Cardiac muscle cell (in vitro differentiated cells and primary cell): Measurements from ENCODE around the gene PODXL2. TPM values are rescaled to one million over a fixed set of nuclear protein-coding genes. Genes with fewer than 3 reads are reported as not detected.
"Not testable (repeated sequence)": the region's sequence is repeated elsewhere in the genome, so short reads cannot be mapped to it uniquely, and the experiment has no call there.

Experiments
- DNase-seq, 2 donors: peaks; one replicate each; pipeline versions ENCODE4 v3.0.0 to v3.0.0-alpha.2; 2010 to 2017; ENCODE audit warnings: low read depth in 1 of 2, low spot score in 1 of 2
- H3K27ac ChIP-seq: fragments of 200-600 bp; sonication (generic); 2 replicates; pipeline ENCODE4 v1.5.1; 2016
- H3K27me3 ChIP-seq: fragments of 200-600 bp; sonication (generic); 2 replicates; pipeline ENCODE4 v1.6.0; 2016; ENCODE audit warnings: control low read depth
- H3K36me3 ChIP-seq: fragments of 200-600 bp; sonication (generic); 2 replicates; pipeline ENCODE4 v1.5.1; 2016; ENCODE audit warnings: control low read depth
- H3K4me1 ChIP-seq: fragments of 200-600 bp; sonication (generic); 2 replicates; pipeline ENCODE4 v1.8.1; 2017; ENCODE audit warnings: low read depth, mild to moderate bottlenecking, mixed run types
- H3K4me3 ChIP-seq: fragments of 200-600 bp; sonication (generic); 2 replicates; pipeline ENCODE4 v1.5.1; 2016; ENCODE audit warnings: mild to moderate bottlenecking
- H3K9me3 ChIP-seq: fragments of 200-600 bp; sonication (generic); 2 replicates; pipeline ENCODE4 v1.5.1; 2017; ENCODE audit warnings: low read depth, mild to moderate bottlenecking, control low read depth
- polyA plus RNA-seq: library from polyadenylated mRNA; unstranded; fragments of >200 nt; fragmentation: Nextera tagmentation; extraction: Ambion mirVana; gene quantifications from 2 replicates; pipeline ENCODE4 v1.2.1, GENCODE V29; 2016
- total RNA-seq: library from RNA; depleted of rRNA; stranded (reverse); fragments of >200 nt; gene quantifications from 2 replicates; pipeline ENCODE4 v1.2.3, GENCODE V29; 2016
- TF ChIP-seq, protein P1 (sequence below): IDR thresholded peaks from 2 replicates; pipeline ENCODE4 v1.5.1; 2012; ENCODE audit warnings: low read depth, mild to moderate bottlenecking, low read length

Gene PODXL2
- total and polyA plus RNA-seq, 2 experiments from 2014 or later: 16.0 to 24.9 TPM

DNA sequence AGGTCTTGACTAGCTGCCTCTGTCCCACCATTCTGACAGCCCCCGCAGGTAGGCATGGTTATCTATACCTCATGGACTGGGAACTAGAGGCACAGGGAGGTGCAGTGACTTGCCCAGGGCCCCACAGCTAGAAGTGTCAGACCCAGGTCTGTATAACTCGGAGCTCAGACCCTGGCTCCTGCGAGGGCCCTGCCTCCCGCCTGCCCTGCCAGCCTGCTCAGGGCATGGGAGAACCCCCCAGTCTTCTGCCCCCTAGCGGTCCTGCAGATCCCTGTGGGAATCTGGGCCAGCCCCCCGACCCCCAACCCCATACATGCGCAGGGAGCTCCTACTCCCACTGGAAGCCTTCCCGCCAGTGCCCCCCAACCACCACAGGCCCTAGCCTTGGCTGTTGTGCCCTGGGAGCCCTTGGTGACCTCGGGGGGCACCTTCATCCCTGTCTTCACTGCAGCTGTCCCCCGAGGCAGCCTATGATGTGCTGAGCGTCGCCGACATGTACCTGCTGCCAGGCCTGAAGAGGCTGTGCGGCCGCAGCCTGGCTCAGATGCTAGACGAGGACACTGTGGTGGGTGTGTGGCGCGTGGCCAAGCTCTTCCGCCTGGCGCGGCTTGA is 50.7 kb downstream of the PODXL2 start:
- no peak overlapping the region for H3K4me3 ChIP-seq
- no peaks in the 10 kb centered on the region for H3K9me3 ChIP-seq
- H3K27ac ChIP-seq: no peak overlapping the region
- no peaks in the 10 kb centered on the region for H3K4me1 ChIP-seq
- no peak for DNase-seq
- TF ChIP-seq, protein P1, sequence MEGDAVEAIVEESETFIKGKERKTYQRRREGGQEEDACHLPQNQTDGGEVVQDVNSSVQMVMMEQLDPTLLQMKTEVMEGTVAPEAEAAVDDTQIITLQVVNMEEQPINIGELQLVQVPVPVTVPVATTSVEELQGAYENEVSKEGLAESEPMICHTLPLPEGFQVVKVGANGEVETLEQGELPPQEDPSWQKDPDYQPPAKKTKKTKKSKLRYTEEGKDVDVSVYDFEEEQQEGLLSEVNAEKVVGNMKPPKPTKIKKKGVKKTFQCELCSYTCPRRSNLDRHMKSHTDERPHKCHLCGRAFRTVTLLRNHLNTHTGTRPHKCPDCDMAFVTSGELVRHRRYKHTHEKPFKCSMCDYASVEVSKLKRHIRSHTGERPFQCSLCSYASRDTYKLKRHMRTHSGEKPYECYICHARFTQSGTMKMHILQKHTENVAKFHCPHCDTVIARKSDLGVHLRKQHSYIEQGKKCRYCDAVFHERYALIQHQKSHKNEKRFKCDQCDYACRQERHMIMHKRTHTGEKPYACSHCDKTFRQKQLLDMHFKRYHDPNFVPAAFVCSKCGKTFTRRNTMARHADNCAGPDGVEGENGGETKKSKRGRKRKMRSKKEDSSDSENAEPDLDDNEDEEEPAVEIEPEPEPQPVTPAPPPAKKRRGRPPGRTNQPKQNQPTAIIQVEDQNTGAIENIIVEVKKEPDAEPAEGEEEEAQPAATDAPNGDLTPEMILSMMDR: peak; percentile 13
- no peaks in the 10 kb centered on the region for H3K27me3 ChIP-seq
- H3K36me3 ChIP-seq: no peaks in the 10 kb centered on the region

DNA sequence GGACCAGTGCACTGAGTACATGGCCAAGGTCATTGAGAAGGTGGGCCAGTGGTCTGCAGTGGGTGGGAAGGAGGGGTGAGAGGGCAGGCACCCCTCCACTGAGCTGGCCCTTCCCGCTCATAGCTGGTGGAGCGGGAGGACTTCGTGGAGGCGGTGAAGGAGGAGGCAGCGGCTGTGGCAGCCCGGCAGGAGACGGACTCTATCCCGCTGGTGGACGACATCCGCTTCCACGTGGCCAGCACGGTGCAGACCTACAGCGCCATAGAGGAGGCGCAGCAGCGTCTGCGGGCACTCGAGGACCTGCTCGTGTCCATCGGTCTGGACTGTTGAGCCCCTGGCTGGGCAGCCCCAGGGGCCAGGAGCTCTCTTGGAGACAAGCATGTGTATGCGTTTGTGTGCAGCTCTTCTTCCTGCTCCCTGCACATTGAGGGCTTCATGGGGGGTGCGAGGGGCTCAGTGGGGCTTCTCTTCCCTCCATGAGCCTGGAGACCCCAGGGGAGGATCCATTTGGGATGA is 51.2 kb downstream of the PODXL2 start:
- no peak for DNase-seq
- H3K36me3 ChIP-seq: no peaks in the 10 kb centered on the region
- no peaks in the 10 kb centered on the region for H3K9me3 ChIP-seq
- no peak overlapping the region for H3K4me3 ChIP-seq
- H3K27ac ChIP-seq: no peak overlapping the region
- TF ChIP-seq, protein P1: no peak
- H3K4me1 ChIP-seq: no peaks in the 10 kb centered on the region
- no peaks in the 10 kb centered on the region for H3K27me3 ChIP-seq

DNA sequence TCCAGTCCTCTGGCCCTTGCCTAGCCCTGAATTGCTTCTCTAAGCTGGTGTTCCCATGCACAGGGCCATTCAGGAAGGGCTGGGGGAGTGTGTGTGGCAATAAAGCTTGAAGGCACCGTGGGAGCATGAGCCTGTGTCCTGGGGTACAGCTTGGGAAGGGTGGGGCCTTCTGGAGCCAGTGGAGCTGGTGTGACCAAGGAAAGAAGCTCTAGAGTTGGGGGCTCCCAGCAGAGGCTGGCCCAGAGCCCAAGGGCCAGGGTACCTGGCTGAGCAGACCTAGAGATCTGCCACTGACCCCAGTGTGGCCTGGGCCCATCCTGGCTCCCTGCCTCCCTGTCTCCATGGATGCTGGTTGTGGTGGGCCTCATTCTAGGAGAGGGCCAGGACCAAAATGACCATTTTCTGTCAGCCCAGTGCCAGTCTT is 51.8 kb downstream of the PODXL2 start:
- no peak for DNase-seq
- TF ChIP-seq, protein P1: no peak
- no peaks in the 10 kb centered on the region for H3K4me1 ChIP-seq
- H3K27ac ChIP-seq: no peak overlapping the region
- no peaks in the 10 kb centered on the region for H3K36me3 ChIP-seq
- H3K9me3 ChIP-seq: no peaks in the 10 kb centered on the region
- no peak overlapping the region for H3K4me3 ChIP-seq
- no peaks in the 10 kb centered on the region for H3K27me3 ChIP-seq

DNA sequence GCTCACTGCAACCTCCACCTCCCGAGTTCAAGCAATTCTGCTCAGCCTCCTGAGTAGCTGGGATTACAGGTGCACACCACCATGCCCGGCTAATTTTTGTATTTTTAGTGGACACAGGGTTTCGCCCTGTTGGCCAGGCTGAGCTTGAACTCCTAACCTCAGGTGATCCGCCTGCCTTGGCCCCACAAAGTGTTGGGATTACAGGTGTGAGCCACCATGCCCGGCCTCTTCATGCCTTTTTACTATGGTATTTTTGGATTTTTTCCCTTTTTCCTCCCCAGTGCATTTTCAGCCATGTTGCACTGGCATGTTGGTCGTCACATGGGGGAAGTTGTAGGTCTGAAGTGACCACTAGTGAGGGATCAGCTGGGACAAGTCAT is 53.2 kb downstream of the PODXL2 start:
- H3K4me3 ChIP-seq, H3K27me3 ChIP-seq, H3K36me3 ChIP-seq, H3K27ac ChIP-seq, DNase-seq, H3K9me3 ChIP-seq, H3K4me1 ChIP-seq: not testable (repeated sequence)

DNA sequence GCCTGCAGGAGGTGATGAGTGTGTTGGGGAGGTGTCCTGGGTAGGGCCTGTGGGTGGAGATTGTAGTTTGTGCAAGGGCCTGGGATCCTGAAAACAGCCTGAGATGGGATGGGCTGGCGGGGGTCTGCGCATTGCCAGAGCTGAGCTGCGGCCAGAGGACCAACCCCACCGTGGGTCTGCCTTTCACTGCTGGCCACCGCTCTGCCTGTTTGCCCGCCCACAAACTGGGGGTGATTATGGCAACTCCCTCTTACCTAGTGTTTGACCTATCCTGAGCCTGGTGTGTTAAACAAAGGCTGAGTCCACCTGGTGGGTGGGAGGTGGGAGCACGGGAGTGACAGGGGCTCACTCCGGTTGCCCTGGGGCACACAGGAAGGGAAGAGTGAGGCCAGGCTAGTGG is 53.6 kb downstream of the PODXL2 start:
- H3K9me3 ChIP-seq: no peaks in the 10 kb centered on the region
- TF ChIP-seq, protein P1: no peak
- H3K27ac ChIP-seq: no peak overlapping the region
- no peaks in the 10 kb centered on the region for H3K4me1 ChIP-seq
- H3K4me3 ChIP-seq: no peak overlapping the region
- no peaks in the 10 kb centered on the region for H3K36me3 ChIP-seq
- H3K27me3 ChIP-seq: no peaks in the 10 kb centered on the region
- no peak for DNase-seq

DNA sequence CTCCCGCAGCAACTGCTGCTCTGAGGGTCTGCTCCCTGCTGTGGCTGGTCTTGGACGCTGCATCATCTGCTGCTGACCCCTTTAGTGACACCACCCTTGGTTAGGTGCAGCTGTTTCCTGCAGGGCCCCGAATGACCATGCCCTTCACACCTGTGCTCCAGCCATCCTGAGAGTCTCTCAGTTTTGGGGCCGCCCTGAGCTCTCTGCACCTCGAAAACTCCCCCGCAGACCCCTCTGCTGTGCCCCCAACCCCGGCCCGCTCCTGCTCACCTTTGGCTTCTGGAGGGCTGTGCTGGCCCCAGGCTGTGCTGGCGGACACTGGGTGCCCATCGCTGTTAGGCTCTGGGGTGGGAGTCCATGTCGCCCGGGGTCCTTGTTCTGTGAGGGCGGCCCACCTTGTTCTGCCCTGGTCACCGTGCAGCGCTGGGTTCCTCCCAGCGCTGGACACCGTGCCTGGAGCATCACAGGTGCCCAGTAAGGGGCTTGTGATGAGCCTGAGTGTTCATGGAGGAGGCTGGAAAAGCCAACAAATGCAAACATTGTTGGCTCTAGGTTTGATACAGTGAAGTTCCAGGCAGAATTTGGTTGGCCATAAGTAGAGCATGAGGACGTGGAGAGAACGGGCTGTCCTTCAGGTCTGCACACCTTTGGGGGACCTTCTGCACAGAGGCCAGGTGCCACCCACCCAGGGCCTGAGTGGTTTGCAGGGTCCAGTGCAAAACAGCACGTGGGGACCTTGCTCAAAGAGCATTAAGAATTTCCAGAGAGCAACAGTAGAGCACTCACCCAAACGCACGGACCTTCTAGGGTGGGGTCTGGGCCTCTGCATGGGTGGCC is 56.1 kb downstream of the PODXL2 start:
- Histone ChIP-seq H3K36me3 (no peaks in the 10 kb centered on the region), H3K4me1 (no peaks in the 10 kb centered on the region), H3K9me3 (no peaks in the 10 kb centered on the region), H3K4me3 (no peak overlapping the region), H3K27me3 (no peaks in the 10 kb centered on the region), H3K27ac (no peak overlapping the region)
- DNase-seq: no peak
- TF ChIP-seq, protein P1: no peak
